HCT116 (cell line): ENCODE data around the gene PGGHG. TPM values are rescaled to one million over a fixed set of nuclear protein-coding genes. Genes with fewer than 3 reads are reported as not detected.

Experiments
- total RNA-seq: library from RNA; stranded (reverse); gene quantifications from one replicate; pipeline ENCODE4 v1.2.1, GENCODE V29; 2021; ENCODE audit not compliant: unreplicated experiment

PGGHG gene
- total RNA-seq, 1 experiment from 2014 or later, result 57.5 TPM

Other genes starting within 250 kb of the PGGHG start
- gene SCGB1C1, start 96.0 kb upstream of the PGGHG start, total RNA-seq, result not detected
- gene BET1L, start 81.7 kb upstream of the PGGHG start, total RNA-seq, result 49.1 TPM
- 75.2 TPM for gene RIC8A, start 81.4 kb upstream of the PGGHG start, total RNA-seq
- gene SIRT3, start 52.8 kb upstream of the PGGHG start, total RNA-seq, result 17.9 TPM
- 179 TPM for gene PSMD13, start 52.1 kb upstream of the PGGHG start, total RNA-seq
- gene NLRP6, start 10.7 kb upstream of the PGGHG start, total RNA-seq, result not detected
- not detected for gene IFITM5, start 10.4 kb downstream of the PGGHG start, total RNA-seq
- gene IFITM2, start 18.7 kb downstream of the PGGHG start, total RNA-seq, result 106 TPM
- gene IFITM1, start 24.9 kb downstream of the PGGHG start, total RNA-seq, result 6.1 TPM
- 380 TPM for gene IFITM3, start 31.7 kb downstream of the PGGHG start, total RNA-seq
- gene B4GALNT4, start 80.4 kb downstream of the PGGHG start, total RNA-seq, result 54.3 TPM
- gene PKP3, start 105.1 kb downstream of the PGGHG start, total RNA-seq, result 157 TPM
- gene SIGIRR, start 125.9 kb downstream of the PGGHG start, total RNA-seq, result 85.6 TPM
- gene ANO9, start 152.9 kb downstream of the PGGHG start, total RNA-seq, result 70.3 TPM
- 40.1 TPM for gene PTDSS2, start 161.2 kb downstream of the PGGHG start, total RNA-seq
- gene RNH1, start 218.1 kb downstream of the PGGHG start, total RNA-seq, result 120 TPM
- 104 TPM for gene HRAS, start 246.4 kb downstream of the PGGHG start, total RNA-seq
- 9.1 TPM for gene LRRC56, start 248.4 kb downstream of the PGGHG start, total RNA-seq